Left forelimb (tissue), 1 donor: ENCODE measurements around the gene EIF4ENIF1.
"Not testable (repeated sequence)": the region's sequence is repeated elsewhere in the genome, so short reads cannot be mapped to it uniquely, and the experiment has no call there.

Source experiments
- DNase-seq: peaks from one replicate; pipeline ENCODE4 v3.0.0-alpha.2; 2018; ENCODE audit warnings: low spot score

EIF4ENIF1 gene, protein sequence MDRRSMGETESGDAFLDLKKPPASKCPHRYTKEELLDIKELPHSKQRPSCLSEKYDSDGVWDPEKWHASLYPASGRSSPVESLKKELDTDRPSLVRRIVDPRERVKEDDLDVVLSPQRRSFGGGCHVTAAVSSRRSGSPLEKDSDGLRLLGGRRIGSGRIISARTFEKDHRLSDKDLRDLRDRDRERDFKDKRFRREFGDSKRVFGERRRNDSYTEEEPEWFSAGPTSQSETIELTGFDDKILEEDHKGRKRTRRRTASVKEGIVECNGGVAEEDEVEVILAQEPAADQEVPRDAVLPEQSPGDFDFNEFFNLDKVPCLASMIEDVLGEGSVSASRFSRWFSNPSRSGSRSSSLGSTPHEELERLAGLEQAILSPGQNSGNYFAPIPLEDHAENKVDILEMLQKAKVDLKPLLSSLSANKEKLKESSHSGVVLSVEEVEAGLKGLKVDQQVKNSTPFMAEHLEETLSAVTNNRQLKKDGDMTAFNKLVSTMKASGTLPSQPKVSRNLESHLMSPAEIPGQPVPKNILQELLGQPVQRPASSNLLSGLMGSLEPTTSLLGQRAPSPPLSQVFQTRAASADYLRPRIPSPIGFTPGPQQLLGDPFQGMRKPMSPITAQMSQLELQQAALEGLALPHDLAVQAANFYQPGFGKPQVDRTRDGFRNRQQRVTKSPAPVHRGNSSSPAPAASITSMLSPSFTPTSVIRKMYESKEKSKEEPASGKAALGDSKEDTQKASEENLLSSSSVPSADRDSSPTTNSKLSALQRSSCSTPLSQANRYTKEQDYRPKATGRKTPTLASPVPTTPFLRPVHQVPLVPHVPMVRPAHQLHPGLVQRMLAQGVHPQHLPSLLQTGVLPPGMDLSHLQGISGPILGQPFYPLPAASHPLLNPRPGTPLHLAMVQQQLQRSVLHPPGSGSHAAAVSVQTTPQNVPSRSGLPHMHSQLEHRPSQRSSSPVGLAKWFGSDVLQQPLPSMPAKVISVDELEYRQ

DNA sequence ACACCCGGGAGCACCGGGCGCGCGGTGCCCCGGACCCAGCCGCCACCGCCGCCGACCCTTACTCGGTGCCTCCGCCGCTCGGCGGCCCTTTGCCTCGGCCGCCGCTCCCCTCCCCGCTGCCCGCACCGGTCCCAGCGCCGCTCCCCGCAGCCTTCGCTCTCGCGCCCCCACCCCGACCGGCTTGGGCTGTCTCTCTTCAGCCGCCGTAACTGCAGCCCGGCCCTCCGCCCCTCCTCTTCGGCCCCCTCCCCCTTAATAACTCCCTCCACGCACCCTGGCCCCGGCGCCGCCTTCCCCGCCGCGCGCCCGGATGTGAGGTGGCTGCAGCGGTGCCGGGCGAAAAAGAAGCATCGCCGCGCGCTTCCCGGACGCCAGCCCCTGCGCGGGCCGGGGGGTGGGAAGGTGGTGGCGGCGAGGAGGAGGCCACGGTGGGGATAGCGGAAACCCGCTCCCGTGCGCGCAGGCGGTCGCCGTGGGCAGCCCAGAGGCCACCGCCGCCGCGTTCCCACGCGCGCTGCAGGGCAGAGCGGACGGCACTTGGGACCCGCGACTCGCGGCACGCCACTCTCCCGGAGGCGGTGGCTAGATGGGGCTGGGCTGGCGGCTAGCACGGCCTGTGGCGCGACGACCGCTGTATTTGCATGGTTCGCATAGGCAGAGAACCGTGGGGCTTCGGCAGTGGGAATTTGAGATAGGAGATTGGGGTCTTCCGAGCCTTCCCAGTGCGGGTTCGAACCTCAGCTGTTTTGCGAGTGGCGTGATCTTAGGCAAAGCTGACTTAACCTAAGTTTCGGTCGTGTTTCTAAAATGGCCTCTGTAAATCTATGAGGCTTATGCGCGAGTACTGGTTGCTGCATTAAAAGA is at the start of gene EIF4ENIF1:
EIF4ENIF1 (minus strand) TSS at position 211 of the 864 bp plus-strand sequence. CDS start 1,124 bp downstream, outside the sequence.
- DNase-seq, result peak; percentile 93

DNA sequence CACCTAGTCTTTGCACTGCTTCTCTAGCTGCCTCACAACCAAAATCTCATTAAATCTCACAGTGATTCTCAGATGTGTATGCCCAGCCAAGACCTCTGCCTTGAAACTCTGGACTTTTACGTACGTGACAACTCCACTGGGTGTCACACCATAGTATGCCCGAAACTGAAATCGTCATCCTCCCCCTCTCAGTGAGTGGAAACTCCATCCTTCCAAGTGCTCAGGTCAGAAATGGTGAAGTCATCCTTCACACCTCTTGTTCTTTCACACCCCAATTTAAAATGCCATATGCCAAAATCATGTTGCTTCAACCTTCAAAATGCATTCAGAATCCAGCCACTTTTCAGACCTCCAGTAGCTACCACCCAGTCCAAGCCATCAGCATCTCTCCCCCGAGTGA is 49.2 kb upstream of the EIF4ENIF1 start:
- no peak for DNase-seq

DNA sequence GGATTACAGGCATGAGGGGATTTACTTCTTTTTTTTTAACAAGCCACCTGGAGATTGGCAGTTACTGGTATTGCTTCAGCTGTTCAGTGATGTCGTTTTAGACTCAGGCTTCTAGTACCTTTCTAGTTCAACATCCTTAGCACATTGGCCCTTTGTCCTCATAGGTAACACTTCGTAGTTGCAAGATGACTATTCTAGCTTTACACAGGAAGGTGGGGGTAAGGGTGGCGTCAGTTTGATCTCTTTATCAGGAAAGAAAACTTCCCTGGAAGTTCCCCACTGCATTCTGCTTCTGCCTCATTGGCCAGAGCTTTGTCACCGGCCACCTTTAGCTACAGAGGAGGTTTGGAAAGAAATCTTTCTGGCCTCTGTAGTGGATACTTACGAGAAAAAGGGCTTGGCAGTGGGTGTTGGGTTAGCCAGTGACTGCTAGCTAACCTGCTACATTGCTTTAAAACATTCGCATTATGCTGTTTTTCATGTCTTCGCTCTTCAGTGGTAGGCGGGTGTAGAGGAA is 47.4 kb upstream of the EIF4ENIF1 start:
- DNase-seq, result no peak

DNA sequence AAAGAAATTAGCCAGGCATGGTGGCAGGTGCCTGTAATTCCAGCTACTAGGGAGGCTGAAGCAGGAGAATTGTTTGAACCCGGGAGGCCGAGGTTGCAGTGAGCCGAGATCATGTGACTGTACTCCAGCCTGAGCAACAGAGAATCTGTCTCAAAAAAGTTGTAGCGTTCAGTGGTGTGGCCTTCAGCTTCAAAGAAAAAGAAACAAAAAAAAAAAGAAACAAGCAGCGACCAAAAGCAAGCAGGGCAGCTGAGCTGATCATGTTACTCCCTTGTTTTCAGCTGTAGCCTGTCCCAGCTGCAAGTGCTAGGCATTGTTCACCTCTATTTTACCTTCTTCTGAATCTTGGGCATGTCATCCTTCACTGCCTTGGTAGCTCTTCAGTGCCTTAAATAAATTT is 43.7 kb upstream of the EIF4ENIF1 start:
- DNase-seq, result no peak

DNA sequence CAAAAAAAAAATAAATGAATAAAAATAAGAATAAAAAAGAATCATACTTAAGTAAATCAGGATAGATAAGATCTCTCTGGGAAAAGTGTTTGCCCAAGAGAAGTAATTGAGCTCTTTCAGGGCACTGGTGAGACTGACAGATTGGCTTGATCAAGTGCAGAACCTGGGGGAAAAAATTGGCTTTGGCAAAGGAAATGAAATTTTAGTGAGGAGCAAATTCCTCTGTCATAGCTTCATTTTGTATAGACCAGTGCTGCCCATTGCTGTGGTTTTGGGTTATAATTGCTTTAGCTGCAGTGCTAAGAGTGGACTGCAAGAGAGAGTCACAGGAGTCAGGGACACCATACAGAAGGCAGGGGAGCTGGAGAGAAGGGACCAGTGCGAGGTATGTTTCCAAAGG is 42.4 kb upstream of the EIF4ENIF1 start:
- no peak for DNase-seq

DNA sequence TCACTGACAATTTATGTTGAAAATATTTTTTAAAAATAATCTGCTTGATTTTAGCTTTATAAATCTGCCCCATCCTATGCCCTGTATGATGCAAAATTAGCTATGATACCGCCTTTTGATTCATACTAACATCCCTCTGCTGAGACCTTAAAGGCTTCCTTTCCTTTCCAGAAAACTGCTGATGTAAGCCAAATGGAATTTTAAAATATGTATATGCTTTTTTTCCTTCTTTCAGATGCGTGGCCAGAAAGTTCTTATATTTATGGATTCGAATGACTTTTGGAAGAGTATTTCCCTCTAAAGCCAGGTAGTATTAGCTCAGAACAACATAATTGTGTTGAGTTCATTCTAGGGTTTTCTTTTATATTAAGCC is 41.2 kb upstream of the EIF4ENIF1 start:
- DNase-seq, result no peak

DNA sequence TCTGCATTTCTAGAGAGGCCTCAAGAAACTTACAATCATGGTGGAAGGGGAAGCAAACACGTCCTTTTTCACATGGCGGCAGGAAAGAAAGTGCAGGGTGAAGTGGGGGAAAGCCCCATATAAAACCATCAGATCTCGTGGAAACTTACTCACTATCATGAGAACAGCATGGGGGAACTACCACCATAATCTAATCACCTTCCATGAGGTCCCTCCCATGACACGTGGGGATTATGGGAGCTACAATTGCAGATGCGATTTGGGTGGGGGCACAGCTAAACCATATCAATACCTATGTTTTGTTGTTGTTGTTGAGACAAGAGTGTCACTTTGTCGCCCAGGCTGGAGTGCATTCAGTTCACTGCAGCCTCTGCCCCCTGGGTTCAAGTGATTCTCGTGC is 36.6 kb upstream of the EIF4ENIF1 start:
- DNase-seq, result no peak

DNA sequence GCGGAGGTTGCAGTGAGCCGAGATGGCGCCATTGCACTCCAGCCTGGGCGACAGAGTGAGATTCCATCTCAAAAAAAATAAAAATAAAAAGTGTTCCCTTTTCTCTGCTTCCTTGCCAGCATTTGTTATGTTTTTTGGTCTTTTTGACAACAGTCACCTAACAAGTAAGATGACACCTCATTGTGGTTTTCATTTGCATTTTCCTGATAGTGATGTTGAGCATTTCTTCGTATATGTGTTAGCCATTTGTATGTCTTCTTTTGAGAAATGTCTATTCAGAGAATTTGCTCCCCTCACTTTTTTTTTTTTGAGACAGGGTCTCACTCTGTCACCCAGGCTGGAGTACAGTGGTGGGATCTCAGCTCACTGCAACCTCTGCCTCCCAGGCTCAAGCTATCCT is 34.5 kb upstream of the EIF4ENIF1 start:
- not testable (repeated sequence) for DNase-seq

DNA sequence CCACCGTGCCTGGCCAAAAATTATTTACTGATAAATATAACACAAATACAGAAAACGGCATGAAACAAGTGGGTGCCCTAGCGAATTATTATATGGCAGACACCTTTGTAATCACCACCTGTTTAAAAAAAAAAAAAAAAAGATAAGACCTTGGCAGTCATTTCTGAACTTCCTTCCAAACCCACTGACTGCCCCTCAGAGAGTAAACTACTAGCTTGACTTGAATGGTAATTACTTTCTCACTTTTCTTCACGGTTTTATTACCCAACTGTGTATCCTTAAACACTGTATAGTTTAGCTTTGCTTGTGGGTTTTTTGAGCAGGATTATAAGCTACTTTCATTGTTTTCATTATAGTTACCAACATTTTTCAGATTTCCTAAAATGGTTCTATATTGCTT is 30.4 kb upstream of the EIF4ENIF1 start:
- no peak for DNase-seq

DNA sequence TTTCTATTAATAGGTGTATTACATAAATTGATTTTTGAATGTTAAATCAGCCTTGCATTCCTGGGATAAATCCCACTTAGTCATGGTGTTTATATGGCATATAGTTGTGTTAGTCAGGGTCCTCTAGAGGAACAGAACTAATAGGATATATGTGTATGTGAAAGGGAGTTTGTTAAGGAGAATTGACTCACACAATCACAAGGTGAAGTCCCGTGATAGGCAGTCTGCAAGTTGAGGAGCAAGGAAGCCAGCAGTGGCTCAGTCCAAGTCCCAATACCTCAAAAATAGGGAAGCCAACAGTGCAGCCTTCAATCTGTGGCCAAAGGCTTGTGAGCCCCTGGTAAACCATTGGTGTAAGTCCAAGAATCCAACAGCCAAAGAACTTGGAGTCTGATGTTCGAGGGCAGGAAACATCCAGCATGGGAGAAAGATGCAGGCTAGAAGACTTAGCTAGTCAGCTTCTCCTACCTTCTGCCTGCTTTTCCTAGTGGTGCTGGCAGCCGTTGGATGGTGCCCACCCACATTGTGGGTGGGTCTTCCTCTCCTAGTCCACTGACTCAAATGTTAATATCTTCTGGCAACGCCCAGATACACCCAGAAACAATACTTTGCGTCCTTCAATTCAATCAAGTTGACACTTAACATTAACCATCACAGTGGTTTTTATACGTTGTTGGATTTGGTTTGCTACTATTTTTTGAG is 19.6 kb upstream of the EIF4ENIF1 start:
- DNase-seq, result no peak

DNA sequence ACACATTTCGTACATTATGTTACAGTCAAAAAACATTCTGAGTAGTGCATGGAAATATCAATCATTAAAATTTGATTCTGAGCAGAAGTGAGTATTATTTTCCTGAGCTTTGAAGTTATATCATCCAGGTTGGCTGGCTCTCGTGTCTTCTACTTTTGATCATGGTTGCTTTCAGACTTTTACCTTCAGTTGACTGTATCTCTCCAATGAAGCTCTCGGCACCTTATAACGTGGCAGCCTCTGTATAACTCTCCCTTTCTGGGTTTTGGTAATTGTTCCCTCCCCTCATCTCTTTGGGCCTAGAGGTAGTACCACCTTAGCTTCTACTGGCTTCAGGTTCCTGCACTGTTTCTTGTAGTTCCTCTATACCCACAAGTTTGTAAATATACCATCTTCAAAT is 18.9 kb upstream of the EIF4ENIF1 start:
- DNase-seq, result no peak

DNA sequence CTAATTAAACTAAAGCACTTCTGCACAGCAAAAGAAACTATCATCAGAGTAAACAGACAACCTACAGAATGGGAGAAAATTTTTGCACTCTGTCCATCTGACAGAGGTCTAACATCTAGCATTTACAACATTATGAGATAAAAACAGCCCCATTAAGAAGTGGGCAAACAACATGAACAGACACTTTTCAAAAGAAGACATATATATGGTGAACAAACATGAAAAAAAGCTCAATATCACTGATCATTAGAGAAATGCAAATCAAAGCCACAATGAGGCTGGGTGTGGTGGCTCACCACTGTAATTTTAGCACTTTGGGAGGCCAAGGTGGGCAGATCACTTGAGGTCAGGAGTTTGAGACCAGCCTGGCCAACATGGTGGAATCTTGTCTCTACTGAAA is 17.9 kb upstream of the EIF4ENIF1 start:
- not testable (repeated sequence) for DNase-seq

DNA sequence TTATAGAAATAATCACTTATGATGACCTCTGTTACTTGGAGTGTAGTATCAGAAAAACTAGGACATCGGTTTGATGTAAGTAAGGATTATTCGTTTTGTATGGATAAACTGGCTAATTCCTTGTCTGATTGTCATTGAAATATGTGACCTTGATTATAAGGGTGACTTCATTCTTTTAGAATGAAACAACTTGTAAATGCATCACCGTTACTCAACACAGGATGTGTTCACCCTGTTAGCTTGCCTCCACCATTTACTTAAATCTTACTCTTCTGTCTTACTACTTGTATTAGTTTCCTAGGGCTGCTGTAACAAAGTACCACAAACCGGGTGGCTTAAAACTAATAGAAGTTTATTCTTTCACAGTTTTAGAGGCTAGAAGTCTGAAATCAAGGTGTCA is 14.6 kb upstream of the EIF4ENIF1 start:
- no peak for DNase-seq

DNA sequence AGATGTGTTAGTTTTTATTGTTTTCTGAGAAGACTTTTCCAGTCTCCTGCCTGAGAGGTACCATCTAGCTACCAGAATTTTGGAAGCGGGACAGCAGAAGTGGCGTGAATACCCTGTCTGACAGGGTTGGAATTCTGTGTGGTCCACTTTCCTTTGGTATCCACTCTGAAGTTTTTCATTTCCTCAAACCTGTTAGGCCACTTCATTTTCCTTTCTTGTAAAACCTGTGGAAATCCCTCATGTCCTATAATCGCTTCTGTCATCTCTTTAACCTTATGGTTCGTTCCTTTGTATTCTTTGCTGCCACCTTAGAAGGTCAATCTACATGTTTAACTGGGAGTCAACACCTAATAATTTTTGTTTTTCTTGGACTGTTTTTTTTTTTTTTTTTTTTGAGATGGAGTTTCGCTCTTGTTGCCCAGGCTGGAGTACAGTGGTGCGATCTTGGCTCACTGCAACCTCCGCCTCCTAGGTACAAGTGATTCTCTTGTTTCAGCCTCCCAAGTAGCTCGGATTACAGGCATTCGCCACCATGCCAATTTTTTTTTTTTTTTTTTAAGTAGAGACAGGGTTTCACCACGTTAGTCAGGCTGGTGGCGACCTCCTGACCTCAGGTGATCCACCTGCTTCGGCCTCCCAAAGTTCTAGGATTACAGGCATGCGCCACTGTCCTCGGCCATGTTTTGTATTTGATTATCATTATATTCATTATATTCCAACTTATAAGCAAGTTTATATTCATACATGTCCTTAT is 13.7 kb upstream of the EIF4ENIF1 start:
- DNase-seq, result no peak

DNA sequence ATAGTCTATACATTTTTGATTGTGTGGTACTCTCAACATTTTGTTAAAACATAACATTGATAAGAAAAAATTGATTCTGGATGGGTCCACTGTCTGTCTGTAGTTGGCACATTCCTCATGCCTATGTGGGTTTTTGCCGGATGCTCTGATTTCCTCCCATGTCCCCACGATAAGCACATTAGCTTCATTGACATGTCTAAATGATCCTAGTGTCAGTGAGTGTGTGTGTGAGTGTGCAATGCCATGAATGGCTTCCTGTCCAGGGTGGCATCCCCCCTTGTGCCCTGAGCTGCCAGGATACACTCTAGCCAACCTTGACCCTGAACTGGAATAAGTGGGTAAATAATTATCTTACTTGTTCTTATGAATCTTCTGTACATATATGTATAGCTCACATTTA is 12.1 kb upstream of the EIF4ENIF1 start:
- no peak for DNase-seq

DNA sequence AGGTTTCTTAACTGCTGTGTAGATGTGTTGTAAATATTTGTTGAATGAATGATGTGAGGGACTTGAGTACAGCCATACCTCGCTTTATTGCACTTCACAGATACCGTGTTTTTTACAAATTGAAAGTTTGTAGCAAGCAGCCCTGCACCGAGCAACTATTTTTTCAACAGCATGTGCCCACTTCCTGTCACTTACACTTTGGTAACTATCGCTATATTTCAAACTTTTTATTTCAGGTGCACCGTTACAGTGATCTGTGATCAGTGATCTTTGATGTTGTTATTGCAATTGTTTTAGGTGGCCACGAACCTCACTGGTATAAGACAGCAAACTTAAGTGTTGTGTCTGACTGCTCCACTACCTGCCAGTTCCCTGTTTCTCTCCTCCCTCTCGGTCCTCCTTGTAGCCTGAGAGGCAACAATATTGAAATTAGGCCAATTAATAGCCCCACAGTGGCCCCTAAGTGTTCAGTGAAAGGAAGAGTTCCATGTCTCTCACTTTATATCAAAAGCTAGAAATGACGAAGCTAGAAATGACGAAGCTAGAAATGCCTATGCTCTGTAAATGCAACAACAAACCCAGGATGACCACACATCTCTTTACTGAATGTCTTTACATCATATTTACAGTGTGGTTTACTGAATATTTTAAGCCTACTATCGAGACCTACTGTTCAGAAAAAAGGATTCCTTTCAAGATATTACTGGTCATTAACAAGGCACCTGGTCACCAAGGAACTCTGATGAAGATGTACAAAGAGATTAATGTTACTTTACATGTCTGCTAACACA is 7.7 kb upstream of the EIF4ENIF1 start:
- DNase-seq, result no peak

DNA sequence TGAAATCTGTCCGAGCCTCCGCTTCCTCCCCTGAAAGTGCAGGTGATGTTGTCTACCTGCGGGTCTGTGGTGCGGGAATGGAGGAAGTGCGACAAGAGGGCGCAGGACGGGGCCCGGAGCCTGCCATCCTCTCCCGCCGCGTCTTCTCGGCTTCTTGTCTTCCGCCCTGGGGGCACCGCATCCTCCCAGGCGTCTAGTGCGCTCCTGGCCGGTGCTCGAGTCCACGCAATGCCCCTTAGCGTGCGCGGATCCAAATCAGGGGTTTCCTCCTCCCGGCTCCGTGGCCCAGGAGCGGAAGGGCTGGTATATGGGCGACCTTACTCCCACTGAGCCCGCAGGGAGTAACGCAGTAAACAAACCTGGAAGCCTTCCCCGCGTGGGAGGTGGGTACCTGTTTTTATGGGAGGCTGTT is 7.1 kb upstream of the EIF4ENIF1 start:
- DNase-seq, result no peak

DNA sequence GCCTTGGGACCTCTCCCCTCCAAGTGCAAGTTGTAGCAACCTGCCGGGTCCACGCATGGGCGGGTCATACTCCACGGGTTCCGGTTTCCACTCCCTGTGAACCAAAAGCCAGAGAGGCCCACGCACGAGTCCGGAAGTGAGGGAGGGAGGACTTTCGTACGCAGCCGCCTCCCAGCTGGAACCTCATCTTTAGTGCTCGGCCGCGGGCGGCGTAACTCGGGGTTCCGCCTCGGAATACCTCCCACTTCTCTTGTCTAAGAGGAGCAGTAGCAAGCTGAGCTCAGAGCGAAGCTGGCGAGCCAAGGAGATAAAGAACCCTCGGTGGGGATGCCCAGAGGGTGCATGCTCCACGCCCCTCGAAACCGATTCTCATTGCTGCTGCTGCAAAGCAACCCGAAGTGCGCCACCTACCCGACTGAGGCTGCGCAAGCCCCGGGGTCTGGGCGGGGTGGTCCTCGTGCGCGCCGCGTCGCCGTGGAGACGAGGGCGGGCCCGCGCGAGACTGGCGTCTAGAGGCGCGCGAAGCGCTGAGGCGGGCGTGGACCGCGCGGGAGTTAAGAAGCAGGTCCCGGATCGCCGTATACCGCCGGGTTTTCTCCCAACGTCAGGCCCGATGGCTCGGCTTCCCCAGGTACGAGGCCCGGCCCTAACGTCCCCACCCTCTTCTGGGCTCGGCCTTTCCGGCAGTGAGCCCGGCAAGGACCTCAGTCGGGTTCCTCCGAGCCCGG is 6.5 kb upstream of the EIF4ENIF1 start, which contains the start of gene SFI1:
SFI1 (plus strand) TSS at position 530 of the 728 bp plus-strand sequence. CDS start 11,749 bp downstream, outside the sequence.
- DNase-seq, result peak; percentile 95

DNA sequence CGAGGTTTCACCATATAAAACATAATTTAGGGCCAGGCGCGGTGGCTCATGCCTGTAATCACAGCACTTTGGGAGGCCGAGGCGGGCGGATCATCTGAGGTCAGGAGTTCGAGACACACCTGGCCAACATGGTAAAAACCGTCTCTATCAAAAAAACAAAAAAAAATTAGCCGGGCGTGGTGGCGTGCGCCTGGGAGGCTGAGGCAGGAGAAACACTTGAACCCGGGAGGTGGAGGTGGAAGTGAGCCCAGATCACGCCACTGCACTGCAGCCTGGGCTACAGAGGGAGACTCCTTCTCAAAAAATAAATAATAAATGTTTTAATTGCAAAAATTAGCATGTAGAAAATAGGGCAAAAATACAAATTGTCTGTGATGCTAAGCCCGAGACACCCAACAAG is 5.7 kb upstream of the EIF4ENIF1 start:
- DNase-seq, result no peak
